ENCODE results near the gene HTT-AS.
"Not testable (repeated sequence)": the region's sequence is repeated elsewhere in the genome, so short reads cannot be mapped to it uniquely, and the experiment has no call there.

HTT-AS gene

DNA sequence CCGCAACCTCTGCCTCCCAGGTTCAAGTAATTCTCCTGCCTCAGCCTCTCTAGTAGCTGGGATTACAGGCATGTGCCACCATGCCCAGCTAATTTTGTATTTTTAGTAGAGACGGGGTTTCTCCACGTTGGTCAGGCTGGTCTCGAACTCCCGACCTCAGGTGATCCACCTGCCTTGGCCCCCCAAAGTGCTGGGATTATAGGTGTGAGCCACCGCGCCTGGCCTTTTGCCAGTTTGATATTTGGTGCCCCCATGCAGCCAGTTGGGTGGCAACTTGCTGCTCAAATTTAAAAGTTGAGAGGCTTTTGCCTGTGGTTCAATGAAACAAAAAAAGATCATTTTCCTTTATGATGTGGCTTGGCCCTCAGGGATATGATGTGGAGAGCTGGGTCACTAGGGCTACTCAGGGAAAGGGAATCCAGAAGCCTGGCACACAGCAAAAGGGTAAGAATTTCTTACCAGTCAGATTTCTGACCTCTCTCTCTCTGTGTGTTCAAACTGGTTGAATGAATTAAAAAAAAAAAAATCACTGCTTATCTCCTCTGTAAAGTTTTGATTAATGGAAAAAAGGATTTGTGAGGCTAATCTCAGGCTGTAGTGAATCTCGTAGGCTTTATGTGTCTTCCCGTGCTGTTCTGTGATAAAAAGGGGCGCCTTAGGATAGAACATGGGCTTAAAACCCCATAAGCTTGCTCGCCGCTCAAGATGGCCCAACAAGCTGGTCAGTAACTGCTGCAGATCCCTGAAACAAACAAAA lies 23.0 kb downstream of the HTT-AS start:
- DNase-seq: not testable (repeated sequence)

DNA sequence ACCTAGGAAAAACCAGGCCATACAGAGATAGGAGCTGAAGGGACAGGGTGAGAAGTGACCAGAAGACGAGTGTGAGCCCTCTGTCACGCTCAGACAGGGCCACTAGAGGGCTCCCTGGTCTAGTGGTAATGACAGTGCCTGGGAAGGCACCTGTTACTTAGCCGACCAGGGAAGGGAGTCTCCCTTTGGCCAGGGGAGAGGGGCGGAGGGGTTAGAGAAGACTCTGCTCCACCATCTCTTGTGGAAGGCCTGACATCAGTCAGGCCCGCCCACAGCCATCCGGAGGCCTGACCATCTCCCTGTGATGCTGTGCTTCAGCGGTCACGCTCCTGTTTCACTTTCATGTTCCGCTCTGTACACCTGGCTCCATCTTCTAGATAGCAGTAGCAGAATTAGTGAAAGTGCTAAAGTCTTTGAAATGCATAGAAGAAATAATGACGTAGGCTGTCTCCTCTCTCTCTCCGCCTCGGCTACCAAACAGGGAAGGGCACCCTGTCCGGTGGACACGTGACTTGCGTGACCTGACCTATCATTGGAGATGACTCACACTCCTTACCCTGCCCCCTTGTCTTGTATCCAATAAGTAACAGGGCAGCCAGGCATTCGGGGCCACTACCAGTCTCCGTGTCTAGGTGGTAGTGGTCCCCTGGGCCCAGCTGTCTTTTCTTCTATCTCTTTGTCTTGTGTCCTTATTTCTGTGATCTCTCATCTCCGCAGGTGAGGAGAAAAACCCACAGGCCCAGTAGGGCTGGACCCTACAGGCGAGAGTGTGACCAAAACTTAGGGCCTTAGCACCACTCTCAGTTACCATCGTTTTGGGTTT lies 26.7 kb downstream of the HTT-AS start:
- peak; percentile 88 for DNase-seq

DNA sequence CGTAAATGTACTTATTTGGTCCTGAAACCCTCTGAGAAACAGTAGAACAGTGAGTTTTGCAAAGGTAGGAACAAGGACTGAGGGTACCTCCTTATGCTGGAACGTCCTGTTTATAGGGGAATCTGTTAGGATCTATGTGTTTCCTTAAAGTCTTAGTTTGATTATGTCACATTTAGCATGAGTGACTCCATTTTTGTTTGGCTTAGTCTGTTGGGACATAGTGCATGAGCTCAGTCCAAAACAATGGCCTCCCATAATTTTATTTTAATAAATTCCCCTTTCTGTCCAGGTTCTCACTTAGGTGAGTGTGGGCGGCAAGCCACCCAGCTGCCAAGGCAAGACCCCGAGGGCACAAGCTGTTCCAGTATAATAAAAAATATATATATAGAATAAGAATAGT lies 27.7 kb downstream of the HTT-AS start:
- DNase-seq: no peak

DNA sequence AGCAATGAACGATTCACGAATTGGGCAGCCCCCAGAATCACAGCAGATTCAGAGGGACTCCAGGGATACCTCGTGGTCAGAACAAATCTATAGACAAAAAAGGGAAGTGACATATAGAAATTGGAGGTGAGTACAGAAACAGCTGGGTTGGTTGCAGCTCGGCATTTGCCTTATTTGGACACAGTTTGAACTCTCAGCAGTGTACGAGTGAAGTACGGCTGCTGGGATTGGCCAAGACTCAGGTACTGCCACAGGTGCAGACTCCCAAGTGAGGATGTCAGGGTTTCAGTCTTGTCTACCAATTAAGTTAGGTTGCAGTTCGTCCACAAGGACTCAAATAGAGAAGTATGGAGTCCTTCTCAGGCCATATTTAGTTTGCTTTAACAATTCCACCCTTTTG lies 28.2 kb downstream of the HTT-AS start:
- DNase-seq: no peak

DNA sequence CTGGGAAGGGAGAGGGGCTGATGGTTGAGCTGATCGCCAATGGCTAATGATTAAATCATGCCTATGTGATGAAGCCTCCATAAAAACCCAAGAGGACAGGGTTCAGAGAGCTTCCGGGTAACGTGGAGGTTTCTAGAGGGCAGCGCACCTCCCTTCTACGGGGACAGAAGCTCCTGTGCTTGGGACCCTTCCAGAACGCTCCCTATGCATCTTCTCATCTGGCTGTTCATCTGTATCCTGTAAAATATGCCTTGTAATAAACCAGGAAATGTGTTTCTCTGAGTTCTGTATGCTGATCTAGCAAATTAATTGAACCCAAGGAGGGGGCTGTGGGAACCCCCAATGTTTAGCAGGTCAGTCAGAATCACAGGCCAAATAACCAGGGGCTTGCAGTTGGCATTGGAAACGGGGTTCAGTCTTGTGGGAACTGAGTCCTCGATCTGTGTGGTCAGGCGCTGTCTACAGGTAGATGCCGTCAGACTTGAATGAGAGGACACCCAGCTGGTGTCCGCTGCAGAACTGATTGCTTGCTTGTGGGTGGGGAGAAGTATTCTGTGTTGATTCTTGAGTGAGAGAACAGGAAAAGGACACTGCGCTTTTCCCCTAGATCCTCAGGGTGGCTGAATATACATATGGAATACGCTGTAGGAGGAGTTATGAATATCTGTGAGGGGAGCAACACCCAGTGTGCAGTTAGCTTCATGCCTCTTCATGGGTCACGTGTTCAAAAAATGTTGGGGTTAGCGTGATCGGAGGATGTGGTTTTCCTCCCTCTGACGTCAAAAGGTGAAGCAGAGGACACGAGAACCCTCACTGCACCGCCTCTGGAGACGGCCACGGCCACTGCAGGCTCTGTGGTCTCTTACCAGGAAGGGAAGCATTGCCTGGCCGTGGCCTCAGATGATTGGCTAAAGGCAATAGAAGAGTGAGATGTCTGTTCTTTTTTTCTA lies 29.2 kb downstream of the HTT-AS start:
- peak; percentile 87 for DNase-seq

DNA sequence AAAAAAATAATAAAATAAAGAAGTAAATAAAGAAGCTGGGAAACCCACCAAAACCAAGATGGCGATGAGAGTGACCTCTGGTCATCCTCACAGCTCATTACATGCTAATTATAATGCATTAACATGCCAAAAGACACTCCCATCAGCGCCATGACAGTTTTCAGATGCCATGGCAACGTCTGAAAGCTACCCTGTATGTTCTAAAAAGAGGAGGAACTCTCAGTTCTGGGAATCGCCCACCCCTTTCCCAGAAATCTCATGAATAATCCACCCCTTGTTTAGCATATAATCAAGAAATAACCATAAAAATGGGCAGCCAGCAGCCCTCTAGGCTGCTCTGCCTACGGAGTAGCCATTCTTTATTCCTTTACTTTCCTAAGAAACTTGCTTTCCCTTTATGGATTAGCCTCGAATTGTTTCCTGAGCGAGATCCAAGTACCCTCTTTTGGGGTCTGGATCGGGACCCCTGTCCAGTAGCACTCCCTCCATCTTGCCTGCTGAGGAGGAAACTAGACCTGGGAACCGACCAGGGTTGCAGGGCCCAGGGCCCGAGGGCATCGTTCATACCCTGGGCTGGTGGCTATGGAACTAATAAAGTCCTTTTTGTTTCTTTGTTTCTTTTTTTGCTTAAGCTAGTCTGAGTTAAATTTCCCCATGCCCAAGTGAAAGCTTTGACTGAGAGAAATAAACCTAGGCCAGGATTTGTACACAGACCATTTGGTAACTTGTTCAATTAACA lies 30.9 kb downstream of the HTT-AS start:
- no peak for DNase-seq

DNA sequence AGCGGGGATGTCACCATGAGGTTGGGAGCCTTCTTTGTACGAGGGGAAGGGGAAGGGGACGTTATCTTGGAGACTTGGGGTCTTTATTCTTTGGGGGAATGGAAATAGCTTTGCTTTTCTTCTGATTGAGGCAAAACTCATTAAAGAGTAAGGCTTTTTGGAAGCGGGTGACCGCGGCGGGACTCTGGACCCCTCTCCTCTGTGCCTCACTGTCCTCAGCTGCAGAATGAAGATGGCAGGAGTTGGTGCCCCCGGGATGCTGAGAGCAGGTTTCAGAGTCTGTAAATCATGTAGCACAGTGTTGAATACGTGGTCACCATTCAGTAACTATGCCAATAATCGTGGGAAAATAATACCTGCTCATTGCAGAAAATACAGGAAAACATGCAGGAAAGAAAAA lies 32.1 kb downstream of the HTT-AS start:
- DNase-seq: no peak

DNA sequence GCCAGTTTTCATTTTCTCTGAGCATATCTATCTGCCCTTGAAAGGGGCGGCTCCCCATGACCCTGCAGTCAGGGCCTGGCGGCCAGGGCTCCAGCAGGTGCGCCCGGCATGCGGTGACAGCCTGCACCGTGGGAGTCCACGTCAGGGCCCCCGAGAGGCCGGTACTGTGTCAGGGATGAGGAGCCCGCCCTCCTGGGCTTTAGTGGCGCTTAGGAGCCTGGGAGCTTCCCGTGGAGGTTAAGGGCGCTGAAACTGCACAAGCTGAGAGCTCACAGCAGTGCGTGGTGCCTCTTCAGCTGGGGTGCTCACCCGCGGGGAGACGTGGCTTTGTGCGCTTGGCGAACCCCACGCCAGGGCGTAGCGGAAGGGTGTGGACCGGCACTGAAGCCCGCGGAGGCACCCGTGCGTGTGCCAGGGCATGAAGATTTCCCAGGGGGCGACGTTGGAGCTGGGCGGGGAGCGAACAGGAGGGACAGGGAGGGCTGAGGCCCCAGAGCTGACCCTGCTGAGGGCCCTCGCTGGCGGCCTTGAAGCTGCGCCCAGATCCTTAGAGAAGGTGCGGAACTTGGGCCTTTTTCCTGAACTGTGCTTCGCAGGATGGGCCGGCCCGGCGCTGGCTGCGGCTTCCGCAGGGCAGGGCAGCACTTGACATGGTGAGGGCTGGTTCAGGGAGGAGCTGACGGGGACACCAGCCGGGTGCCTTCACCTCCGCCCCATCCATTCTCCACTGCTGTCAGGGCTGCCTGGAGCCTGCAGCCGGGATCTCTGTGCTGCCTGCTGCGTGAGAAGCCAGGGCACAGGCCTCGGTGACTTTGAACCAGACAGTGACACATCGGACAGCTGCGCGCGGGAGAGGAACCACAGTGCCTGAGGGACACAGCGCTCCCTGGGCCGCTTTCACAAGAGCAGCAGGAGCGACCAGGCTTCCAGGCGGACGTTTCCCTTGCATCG lies 32.9 kb downstream of the HTT-AS start:
- peak; percentile 75 for DNase-seq

DNA sequence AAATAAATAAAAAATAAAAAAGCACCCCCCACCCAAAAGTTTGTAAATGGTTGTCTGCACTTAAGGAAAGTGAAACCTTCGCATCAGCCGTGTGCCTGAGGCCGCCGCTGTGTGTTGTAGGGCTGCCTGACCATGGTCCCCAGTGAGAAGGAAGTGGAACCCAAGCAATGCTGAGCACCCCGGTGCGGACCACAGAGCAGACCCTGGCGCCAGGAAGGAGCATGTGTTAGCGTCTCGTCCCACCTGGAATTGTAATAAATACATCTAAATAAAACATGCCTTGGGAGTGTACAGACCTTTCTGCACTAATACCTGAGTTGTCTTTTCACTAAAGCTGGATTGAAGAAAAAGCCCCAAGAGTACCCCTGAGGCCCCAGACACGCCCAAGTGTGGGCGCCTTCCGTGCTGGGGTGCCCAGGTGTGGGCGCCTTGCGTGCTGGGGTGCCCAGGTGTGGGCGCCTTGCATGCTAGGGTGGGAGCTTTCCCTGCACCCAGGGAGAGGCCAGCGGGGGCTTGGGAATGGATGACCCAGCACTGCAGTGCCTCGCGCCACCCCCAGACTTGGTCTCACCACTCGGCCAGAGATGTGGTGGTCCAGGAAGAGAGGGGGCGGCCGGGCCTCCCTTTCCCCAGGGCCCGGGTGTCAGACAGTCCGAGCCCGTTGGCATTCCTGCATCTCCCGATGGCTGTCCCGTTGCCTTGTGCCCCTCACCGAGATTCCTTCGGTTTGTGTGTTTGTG lies 33.7 kb downstream of the HTT-AS start:
- no peak for DNase-seq

DNA sequence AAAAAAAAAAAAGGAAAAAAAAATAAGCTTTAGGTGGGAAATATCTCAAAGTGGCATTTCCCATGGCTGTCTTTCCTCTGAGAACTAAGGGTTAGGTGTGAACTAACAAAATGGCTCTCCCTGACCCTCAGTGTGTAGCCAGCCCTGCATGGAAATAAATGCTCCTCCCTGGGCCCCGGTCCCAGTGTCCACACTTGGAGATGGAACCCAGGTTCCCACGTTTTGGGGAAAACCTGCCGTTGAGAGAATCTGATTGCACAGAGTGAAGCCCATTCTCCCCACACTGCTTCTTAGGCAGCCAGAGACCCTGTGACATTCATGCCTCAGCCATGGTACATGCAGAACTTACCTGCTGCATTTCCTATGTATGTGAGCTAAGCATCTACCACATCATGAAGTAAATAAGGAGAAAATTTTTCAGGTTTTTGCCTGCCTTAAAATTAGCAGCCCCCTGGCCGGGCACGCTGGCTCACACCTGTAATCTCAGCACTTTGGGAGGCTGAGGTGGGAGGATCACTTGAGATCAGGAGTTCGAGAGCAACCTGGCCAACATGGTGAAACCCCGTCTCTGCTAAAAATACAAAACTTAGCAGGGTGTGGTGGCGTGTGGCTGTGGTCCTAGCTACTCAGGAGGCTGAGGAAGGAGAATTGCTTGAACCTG lies 34.5 kb downstream of the HTT-AS start:
- DNase-seq: no peak

DNA sequence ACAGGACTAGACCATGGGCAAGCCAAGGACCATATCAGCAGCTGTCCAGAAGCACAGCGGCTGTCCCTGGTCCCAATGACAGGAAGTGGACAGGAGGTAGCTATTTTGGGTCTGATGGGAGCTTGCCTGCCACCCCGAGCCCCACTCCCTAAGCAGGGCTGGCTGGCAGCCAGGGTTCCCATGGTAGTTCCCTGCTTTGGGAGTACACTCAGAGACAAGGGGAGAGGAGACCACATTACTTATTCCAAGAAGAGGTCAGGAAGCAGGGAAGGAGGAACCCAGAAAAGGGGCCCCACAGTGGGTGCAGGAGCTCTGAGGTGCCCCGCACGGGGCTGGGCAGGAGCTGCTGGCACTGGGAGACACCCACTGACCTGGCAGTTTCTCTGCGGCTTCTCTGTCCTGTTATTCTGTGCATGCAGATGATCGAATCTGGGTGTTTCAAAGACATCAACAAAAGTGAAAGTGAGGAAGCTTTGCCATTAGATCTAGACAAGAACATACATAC lies 36.3 kb downstream of the HTT-AS start:
- no peak for DNase-seq

DNA sequence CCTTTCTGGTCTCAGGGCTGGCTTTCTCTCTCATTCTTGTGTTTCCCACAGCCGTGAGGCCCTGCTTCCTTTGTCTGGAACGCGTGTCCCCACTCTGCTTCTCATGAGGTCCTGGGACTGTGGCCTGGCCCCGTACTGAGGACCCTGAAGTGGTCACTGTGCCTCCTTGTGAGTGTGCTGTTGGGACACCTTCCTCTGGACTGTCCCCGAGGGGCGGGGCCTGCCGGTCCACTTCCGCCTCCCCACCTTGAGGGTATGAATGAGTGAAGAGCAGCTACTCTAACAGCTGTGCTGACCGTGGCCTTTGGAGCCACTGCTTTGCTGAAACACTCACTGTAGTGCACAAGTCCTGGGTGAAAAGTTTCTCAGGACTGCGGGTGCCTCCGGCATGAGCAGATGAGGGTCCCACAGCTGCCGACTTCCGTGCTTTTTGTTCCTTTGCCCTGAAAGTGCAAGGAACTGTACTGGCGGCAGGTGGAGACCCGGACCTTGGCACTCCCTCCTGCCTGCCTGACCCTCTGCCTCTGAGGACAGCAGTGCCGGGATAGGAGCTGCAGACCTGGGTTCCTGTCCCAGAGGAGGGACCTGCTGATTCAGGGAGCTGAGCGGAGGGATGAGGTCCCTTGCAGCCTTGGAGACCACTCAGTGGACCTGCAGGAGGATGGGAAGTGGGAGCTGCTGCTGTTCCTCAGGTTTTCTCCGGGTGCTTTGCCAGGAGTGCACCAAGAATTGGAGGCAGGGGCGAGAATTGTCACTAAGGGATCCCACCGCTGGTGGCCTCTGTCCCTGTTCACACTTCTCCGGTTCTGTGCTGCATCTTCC lies 38.0 kb downstream of the HTT-AS start:
- no peak for DNase-seq

DNA sequence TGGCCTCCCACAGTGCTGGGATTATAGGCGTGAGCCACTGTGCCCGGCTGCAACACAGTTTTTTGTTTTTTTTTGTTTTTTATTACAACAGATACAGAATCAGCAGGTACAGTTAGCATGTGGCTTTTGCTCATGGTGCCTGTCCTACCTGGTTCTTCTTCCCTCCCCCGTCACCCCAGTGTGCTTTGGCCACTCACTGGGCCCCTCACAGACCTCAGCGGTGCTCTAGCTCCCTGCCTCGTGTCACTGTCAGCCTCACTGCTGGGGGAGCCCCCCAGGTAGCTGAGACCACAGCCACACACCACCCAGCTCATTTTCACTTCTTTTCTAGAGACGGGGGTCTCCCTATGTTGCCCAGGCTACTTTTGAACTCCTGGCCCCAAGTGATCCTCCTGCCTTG lies 38.7 kb downstream of the HTT-AS start:
- no peak for DNase-seq

DNA sequence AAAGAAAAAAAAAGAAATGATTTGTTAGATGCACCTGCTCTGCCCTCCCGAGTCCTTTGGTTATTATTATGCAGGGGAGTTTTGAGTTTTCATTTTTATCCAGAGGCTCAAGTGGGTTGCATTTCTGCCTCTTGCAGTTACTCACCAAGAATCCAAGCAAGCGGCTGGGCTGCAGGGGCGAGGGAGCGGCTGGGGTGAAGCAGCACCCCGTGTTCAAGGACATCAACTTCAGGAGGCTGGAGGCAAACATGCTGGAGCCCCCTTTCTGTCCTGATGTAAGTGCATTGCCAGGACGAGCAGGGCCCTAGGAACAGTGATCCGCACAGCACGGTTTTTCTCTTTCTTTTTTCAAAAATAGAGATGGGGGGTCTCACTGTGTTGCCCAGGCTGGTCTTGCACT lies 39.1 kb downstream of the HTT-AS start:
- DNase-seq: no peak

DNA sequence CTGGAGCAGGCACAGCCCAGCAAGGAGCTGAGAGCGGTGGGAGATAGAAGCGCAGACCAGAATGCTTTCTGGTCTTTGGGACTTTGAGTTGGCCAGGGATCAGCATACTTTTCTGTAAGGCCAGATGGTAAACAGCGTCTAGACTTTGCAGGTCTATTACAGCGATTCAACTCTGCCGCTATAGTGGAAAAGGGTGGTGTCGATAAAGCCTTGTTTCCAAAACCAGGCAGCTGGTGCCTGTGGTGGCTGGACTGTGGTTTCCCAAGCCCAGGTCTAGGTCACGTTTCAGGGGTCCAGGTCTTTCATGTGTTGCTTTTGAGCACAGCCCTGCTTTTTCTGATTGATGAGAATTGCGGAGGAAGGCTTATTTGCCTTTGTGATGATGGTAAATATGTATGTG lies 40.1 kb downstream of the HTT-AS start:
- DNase-seq: no peak

DNA sequence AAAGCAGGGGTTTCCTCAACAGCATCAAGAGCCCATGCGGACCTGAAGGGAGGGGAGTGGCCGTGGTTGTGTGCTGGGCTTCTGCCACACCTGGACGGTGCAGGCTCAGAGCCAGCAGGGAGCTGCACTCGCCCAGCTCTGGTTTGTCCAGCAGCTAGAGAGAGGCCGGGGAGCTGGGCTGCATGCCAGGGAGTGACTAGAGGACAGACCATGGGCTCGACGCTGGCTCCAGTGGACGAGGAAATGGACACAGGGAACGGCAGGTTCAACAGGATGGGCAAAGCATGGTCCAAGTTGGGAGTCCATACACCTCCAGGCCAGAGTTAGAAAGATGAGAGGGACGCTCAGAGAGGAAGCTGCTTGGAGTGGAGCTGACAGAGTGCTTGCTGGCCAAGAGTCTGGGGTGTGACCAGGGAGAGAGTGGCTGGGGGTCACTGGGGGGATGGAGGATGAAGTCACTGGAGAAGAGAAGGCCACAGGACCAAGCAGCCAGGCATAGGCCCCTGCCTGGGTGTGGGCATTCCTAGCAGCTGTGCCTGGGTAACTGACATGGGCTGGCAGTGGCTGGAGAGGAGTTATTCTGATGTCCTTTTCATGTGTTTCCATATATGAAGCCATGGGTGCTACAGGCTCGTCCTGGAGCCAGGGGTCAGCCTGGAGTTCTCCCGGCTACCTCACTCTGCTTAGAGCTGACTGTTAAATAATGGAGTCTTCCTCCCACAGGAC lies 42.8 kb downstream of the HTT-AS start:
- no peak for DNase-seq

DNA sequence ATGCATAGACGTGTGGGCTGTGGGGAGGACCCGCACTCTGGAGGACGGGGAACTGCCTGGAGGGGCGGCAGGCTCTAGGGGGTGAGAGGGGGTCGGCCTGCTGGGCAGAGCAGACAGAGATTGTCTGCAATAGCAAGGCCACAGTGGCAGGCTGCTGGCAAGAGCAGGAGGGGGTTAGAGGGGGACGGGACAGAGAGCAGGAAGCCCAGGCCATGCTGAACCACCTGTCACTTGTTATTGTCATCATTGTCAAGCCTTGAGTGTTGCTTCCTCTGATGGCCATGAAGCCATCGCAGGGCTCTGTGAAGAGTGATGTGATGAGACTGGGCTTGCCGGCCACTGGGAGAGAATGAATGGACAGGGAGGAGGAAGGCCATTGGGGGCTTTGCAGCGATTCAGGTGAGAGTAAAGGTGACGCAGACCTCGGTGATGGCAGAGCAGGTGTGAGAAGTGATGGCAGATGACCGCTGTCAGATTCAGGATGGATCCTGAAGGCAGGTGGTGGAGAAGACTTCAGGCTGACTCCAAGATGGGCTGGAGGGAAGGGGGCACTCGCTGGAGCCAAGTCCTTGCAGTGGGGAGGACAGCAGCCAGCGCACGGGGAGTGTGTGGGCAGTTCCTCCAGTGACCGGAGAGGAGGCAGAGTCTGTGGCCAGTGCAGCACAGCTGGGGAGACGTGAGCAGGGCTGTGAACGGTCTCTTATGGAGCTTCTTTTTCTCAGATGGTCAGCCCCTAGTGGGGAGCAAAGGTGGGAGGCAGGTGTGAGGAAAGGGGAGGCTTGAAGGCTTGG lies 43.6 kb downstream of the HTT-AS start:
- DNase-seq: no peak
